HepG2 (cell line): Measurements from ENCODE around the gene ACAP1. TPM values are rescaled to one million over a fixed set of nuclear protein-coding genes. Genes with fewer than 3 reads are reported as not detected.

Experiments used
- HNF4G ChIP-seq, 2 experiments: sonication (generic) in 1 of 2; formaldehyde crosslinking in 1 of 2; IDR thresholded peaks; 2 replicates each; pipeline versions ENCODE4 v1.4.0 to v1.6.1; 2011 to 2020; ENCODE audit warnings: borderline replicate concordance in 2 of 2, low read depth in 2 of 2, mild to moderate bottlenecking in 2 of 2, low read length in 1 of 2, missing genetic modification reagents in 1 of 2, moderate library complexity in 1 of 2
- HOXA9 ChIP-seq: sonication (generic); formaldehyde crosslinking; IDR thresholded peaks from 2 replicates; pipeline ENCODE4 v1.8.1; 2022; ENCODE audit warnings: missing genetic modification reagents, mild to moderate bottlenecking, moderate library complexity, borderline replicate concordance
- polyA plus RNA-seq, 8 experiments: library from polyadenylated mRNA; depleted of rRNA in 3 of 8; stranded (reverse) in 7 of 8; unstranded in 1 of 8; fragments of >200 nt; fragmentation: Illumina TruSeq in 4 of 8; extraction: Trizol in 4 of 8; gene quantifications; 2 replicates each; pipeline versions ENCODE4 v1.2.1 to v1.2.3, GENCODE V29; 2011 to 2016; ENCODE audit warnings: low read depth in 4 of 8, missing spikeins in 1 of 8, mixed read lengths in 1 of 8; ENCODE audit not compliant: insufficient read depth in 1 of 8
- total RNA-seq, 5 experiments: library from RNA; depleted of rRNA; stranded (reverse); fragments of >200 nt; fragmentation: Illumina TruSeq; extraction: Trizol; gene quantifications; 2 replicates each; pipeline ENCODE4 v1.2.3, GENCODE V29; 2016; ENCODE audit warnings: low read depth in 1 of 5
- TF ChIP-seq, protein P1 (sequence below): sonication (generic); formaldehyde crosslinking; IDR thresholded peaks from one replicate; pipeline ENCODE4 v1.5.1; 2020; ENCODE audit warnings: mild to moderate bottlenecking, missing genetic modification reagents; ENCODE audit errors: not compliant biosample characterization

ACAP1 gene
- total and polyA plus RNA-seq, 2 of the 13 experiments (the other 11 are each of a cell fraction or from before 2014, with no cell fraction given), result 1.3 to 2.5 TPM

DNA sequence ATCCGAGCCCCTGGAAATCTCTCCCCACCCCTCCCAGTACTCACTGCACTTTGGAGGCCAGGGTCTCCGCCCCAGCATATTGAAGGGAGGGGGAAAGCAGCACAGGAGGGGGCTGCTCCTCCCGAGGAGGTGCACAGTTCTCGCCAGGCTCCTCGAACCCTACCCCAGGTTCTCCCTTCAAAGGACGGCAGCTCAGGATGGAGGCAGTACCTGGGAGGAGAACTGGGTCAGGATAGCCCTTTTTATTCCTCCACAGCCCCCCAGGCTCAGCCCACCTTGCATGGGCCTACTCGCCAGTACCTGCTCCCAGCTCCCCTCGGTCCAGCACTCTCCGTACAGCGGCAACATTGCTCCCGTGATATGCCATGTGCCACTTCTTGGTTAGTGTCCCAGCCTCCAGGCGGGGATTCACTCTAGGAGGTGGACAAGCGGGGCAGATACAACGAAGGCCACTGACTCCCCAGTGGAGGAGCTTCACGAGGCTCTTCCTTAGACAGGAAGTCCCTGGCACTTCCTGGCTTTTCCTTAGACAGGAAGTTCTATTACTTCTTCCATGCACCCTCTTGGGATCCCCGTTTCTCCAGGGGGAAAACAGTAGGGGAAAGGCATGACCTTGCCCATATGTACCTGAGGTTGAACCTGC lies 19.0 kb upstream of the ACAP1 start (continued):
- TF ChIP-seq HNF4G (IDR thresholded peaks at IDR 0.05; ENCODE audit: borderline replicate concordance, low read depth, low read length) (no peak), HNF4G (CRISPR knock-in tag; IDR thresholded peaks at IDR 0.05; ENCODE audit: borderline replicate concordance, low read depth) (no peak), HOXA9 (CRISPR knock-in tag) (no peak)
- TF ChIP-seq, protein P1, sequence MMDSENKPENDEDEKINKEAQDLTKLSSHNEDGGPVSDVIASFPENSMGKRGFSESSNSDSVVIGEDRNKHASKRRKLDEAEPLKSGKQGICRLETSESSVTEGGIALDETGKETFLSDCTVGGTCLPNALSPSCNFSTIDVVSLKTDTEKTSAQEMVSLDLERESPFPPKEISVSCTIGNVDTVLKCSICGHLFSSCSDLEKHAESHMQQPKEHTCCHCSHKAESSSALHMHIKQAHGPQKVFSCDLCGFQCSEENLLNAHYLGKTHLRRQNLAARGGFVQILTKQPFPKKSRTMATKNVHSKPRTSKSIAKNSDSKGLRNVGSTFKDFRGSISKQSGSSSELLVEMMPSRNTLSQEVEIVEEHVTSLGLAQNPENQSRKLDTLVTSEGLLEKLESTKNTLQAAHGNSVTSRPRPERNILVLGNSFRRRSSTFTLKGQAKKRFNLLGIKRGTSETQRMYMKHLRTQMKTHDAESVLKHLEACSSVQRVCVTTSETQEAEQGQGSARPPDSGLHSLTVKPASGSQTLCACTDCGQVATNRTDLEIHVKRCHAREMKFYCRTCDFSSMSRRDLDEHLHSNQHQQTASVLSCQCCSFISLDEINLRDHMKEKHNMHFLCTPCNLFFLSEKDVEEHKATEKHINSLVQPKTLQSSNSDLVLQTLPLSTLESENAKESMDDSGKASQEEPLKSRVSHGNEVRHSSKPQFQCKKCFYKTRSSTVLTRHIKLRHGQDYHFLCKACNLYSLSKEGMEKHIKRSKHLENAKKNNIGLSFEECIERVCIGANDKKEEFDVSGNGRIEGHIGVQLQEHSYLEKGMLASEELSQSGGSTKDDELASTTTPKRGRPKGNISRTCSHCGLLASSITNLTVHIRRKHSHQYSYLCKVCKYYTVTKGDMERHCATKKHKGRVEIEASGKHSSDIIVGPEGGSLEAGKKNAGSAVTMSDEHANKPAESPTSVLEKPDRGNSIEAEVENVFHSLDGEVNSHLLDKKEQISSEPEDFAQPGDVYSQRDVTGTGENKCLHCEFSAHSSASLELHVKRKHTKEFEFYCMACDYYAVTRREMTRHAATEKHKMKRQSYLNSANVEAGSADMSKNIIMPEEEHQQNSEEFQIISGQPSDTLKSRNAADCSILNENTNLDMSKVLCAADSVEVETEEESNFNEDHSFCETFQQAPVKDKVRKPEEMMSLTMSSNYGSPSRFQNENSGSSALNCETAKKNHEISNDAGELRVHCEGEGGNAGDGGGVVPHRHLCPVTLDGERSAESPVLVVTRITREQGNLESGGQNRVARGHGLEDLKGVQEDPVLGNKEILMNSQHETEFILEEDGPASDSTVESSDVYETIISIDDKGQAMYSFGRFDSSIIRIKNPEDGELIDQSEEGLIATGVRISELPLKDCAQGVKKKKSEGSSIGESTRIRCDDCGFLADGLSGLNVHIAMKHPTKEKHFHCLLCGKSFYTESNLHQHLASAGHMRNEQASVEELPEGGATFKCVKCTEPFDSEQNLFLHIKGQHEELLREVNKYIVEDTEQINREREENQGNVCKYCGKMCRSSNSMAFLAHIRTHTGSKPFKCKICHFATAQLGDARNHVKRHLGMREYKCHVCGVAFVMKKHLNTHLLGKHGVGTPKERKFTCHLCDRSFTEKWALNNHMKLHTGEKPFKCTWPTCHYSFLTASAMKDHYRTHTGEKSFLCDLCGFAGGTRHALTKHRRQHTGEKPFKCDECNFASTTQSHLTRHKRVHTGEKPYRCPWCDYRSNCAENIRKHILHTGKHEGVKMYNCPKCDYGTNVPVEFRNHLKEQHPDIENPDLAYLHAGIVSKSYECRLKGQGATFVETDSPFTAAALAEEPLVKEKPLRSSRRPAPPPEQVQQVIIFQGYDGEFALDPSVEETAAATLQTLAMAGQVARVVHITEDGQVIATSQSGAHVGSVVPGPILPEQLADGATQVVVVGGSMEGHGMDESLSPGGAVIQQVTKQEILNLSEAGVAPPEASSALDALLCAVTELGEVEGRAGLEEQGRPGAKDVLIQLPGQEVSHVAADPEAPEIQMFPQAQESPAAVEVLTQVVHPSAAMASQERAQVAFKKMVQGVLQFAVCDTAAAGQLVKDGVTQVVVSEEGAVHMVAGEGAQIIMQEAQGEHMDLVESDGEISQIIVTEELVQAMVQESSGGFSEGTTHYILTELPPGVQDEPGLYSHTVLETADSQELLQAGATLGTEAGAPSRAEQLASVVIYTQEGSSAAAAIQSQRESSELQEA (CRISPR knock-in tag), result no peak
